ENCODE measurements around the gene MYCN.

DNA sequence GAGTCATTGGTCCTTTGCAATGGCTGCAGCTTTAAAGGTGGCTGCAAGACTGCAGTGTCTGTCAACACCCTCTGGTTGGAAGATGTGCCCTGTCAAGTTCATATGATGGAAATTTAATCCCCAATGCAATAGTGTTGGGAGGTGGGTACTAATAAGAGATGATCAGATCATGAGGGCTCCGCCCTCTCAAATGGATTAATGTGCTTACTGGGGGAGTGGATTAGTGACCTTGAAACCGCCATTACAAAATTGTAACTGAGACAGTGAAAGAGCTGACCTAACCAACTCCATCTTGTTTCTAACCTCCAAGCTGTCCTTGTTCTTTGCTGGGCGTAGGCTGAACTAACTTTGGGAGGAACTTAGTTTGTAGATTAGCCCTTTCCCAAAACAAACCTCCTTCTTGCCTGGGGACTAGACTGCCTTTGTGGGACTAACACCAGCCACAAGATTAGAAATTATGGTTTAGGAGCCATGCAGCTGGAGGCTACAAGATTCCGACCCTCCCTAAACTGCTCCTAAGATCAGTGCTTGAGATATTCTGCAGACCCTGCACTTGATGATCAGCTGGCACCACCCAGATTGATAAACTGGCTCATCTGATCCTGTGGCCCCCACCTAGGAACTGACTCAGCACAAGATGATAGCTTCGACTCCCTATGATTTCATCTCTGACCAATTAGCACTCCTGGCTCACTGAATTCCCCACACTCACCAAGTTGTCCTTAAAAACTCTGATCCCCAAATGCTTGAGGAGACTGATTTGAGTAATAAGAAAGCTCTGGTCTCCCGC lies 13.7 kb downstream of the MYCN start:
- no peak for TF ChIP-seq EZH2 (IDR thresholded peaks at IDR 0.05; ENCODE audit: low read length)
- TF ChIP-seq, protein P1, sequence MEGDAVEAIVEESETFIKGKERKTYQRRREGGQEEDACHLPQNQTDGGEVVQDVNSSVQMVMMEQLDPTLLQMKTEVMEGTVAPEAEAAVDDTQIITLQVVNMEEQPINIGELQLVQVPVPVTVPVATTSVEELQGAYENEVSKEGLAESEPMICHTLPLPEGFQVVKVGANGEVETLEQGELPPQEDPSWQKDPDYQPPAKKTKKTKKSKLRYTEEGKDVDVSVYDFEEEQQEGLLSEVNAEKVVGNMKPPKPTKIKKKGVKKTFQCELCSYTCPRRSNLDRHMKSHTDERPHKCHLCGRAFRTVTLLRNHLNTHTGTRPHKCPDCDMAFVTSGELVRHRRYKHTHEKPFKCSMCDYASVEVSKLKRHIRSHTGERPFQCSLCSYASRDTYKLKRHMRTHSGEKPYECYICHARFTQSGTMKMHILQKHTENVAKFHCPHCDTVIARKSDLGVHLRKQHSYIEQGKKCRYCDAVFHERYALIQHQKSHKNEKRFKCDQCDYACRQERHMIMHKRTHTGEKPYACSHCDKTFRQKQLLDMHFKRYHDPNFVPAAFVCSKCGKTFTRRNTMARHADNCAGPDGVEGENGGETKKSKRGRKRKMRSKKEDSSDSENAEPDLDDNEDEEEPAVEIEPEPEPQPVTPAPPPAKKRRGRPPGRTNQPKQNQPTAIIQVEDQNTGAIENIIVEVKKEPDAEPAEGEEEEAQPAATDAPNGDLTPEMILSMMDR (optimal IDR thresholded peaks at IDR 0.05 in 1 of 3, IDR thresholded peaks at IDR 0.05 in 1 of 3, conservative IDR thresholded peaks at IDR 0.05 in 1 of 3; ENCODE audit: extremely low read depth in 1 of 3, insufficient read depth in 2 of 3, low read length in 3 of 3): no peak

Data from keratinocyte (primary cell).